H9 (cell line): ENCODE data around the gene PMAIP1. TPM values are rescaled to one million over a fixed set of nuclear protein-coding genes. Genes with fewer than 3 reads are reported as not detected.

Source experiments
- DNase-seq: peaks from one replicate; pipeline ENCODE4 v3.0.0-alpha.2; 2017
- H2AFZ ChIP-seq: one replicate; pipeline ENCODE4 v1.6.1; 2013; ENCODE audit warnings: mild to moderate bottlenecking, low read length, control low read depth, moderate library complexity
- H2AK5ac ChIP-seq: 2 replicates; pipeline ENCODE4 v1.6.1; 2013; ENCODE audit warnings: low read length, control low read depth, mixed read lengths; ENCODE audit not compliant: insufficient read length
- H2BK120ac ChIP-seq: one replicate; pipeline ENCODE4 v1.6.1; 2013; ENCODE audit warnings: low read depth, mild to moderate bottlenecking, low read length, control low read depth, inconsistent platforms; ENCODE audit not compliant: poor library complexity, severe bottlenecking
- H2BK12ac ChIP-seq: 2 replicates; pipeline ENCODE4 v1.6.1; 2013; ENCODE audit warnings: low read length, control low read depth, mixed read lengths, low read depth; ENCODE audit not compliant: insufficient read length
- H2BK15ac ChIP-seq: 2 replicates; pipeline ENCODE4 v1.6.1; 2013; ENCODE audit warnings: low read depth, low read length, control low read depth
- H2BK20ac ChIP-seq: one replicate; pipeline ENCODE4 v1.6.1; 2013; ENCODE audit warnings: low read depth, mild to moderate bottlenecking, low read length, control low read depth, inconsistent platforms; ENCODE audit not compliant: poor library complexity, severe bottlenecking
- H2BK5ac ChIP-seq: 2 replicates; pipeline ENCODE4 v1.6.1; 2013; ENCODE audit warnings: low read length, control low read depth, mixed read lengths; ENCODE audit not compliant: insufficient read length
- H3K14ac ChIP-seq: 2 replicates; pipeline ENCODE4 v1.6.1; 2013; ENCODE audit warnings: low read length, control low read depth; ENCODE audit not compliant: insufficient read depth
- H3K18ac ChIP-seq: 2 replicates; pipeline ENCODE4 v1.6.1; 2013; ENCODE audit warnings: low read depth, mild to moderate bottlenecking, mixed read lengths, low read length, control low read depth; ENCODE audit not compliant: insufficient read length
- H3K23ac ChIP-seq: 2 replicates; pipeline ENCODE4 v1.6.1; 2013; ENCODE audit warnings: low read length, control low read depth, mixed read lengths, low read depth; ENCODE audit not compliant: insufficient read length
- H3K23me2 ChIP-seq: 2 replicates; pipeline ENCODE4 v1.6.1; 2013; ENCODE audit warnings: low read depth, mild to moderate bottlenecking, mixed read lengths, low read length, control low read depth; ENCODE audit not compliant: insufficient read length, poor library complexity, severe bottlenecking
- H3K27ac ChIP-seq: 2 replicates; pipeline ENCODE4 v1.5.1; 2013; ENCODE audit warnings: low read length, control low read depth, mixed read lengths, low read depth; ENCODE audit not compliant: insufficient read length
- H3K27me3 ChIP-seq: 2 replicates; pipeline ENCODE4 v1.6.1; 2013; ENCODE audit warnings: low read length, control low read depth, inconsistent platforms; ENCODE audit not compliant: insufficient read depth
- H3K4ac ChIP-seq: 2 replicates; pipeline ENCODE4 v1.6.1; 2013; ENCODE audit warnings: low read depth, mild to moderate bottlenecking, control low read depth, inconsistent platforms, low read length, moderate library complexity
- H3K4me1 ChIP-seq: 2 replicates; pipeline ENCODE4 v1.6.1; 2013; ENCODE audit warnings: low read length, control low read depth, inconsistent platforms; ENCODE audit not compliant: insufficient read depth
- H3K4me2 ChIP-seq: 2 replicates; pipeline ENCODE4 v1.6.1; 2013; ENCODE audit warnings: low read length, control low read depth, mixed read lengths; ENCODE audit not compliant: insufficient read length, insufficient read depth
- H3K56ac ChIP-seq: 2 replicates; pipeline ENCODE4 v1.6.1; 2013; ENCODE audit warnings: low read depth, mild to moderate bottlenecking, mixed read lengths, low read length, control low read depth; ENCODE audit not compliant: insufficient read length
- H3K79me1 ChIP-seq: 2 replicates; pipeline ENCODE4 v1.6.1; 2013; ENCODE audit warnings: low read depth, mild to moderate bottlenecking, moderate library complexity, low read length, control low read depth, inconsistent platforms; ENCODE audit not compliant: insufficient read depth, poor library complexity, severe bottlenecking
- H3K79me2 ChIP-seq: 2 replicates; pipeline ENCODE4 v1.6.1; 2013; ENCODE audit warnings: low read length, control low read depth, inconsistent platforms; ENCODE audit not compliant: insufficient read depth
- H3K9ac ChIP-seq: 2 replicates; pipeline ENCODE4 v1.6.1; 2013; ENCODE audit warnings: low read length, control low read depth, mixed read lengths; ENCODE audit not compliant: insufficient read length; ENCODE audit errors: extremely low read depth
- H3K9me3 ChIP-seq: one replicate; pipeline ENCODE4 v1.6.1; 2013; ENCODE audit warnings: low read depth, low read length, inconsistent platforms; ENCODE audit not compliant: control insufficient read depth
- H3T11ph ChIP-seq: one replicate; pipeline ENCODE4 v1.6.1; 2013; ENCODE audit warnings: mild to moderate bottlenecking, low read length, control low read depth, inconsistent platforms
- H4K20me1 ChIP-seq: one replicate; pipeline ENCODE4 v1.6.1; 2013; ENCODE audit not compliant: control insufficient read depth, insufficient read length, insufficient read depth
- H4K5ac ChIP-seq: 2 replicates; pipeline ENCODE4 v1.6.1; 2013; ENCODE audit warnings: low read depth, mild to moderate bottlenecking, mixed read lengths, low read length, control low read depth; ENCODE audit not compliant: insufficient read length
- H4K8ac ChIP-seq: replicated peaks from 2 replicates; pipeline ENCODE4 v1.6.1; 2013; ENCODE audit warnings: low read length, control low read depth, mixed read lengths, low read depth; ENCODE audit not compliant: insufficient read length
- H4K91ac ChIP-seq: 2 replicates; pipeline ENCODE4 v1.6.1; 2013; ENCODE audit warnings: low read depth, mild to moderate bottlenecking, moderate library complexity, mixed read lengths, low read length, control low read depth; ENCODE audit not compliant: insufficient read length
- H3K27ac Mint-ChIP-seq, 3 experiments: 2 replicates in 2 of 3; 3 replicates in 1 of 3; pipeline ENCODE4 v1.8.0; 2020 to 2021; ENCODE audit warnings: mixed read lengths in 3 of 3, mild to moderate bottlenecking in 1 of 3, moderate library complexity in 1 of 3
- H3K27me3 Mint-ChIP-seq: 2 replicates; pipeline ENCODE4 v1.8.0; 2021; ENCODE audit warnings: low read depth, mild to moderate bottlenecking, moderate library complexity, mixed read lengths
- H3K36me3 Mint-ChIP-seq, 3 experiments: 2 replicates in 2 of 3; 3 replicates in 1 of 3; pipeline ENCODE4 v1.8.0; 2020 to 2021; ENCODE audit warnings: low read depth in 3 of 3, mixed read lengths in 3 of 3; ENCODE audit not compliant: insufficient read depth in 1 of 3
- H3K4me1 Mint-ChIP-seq, 2 experiments: 2 replicates each; pipeline ENCODE4 v1.8.0; 2020; ENCODE audit warnings: mixed read lengths in 2 of 2
- H3K4me3 Mint-ChIP-seq, 2 experiments: 2 replicates in 1 of 2; 3 replicates in 1 of 2; pipeline ENCODE4 v1.8.0; 2020 to 2021; ENCODE audit warnings: mild to moderate bottlenecking in 2 of 2, mixed read lengths in 2 of 2, moderate library complexity in 1 of 2
- H3K9me3 Mint-ChIP-seq, 2 experiments: 2 replicates in 1 of 2; 3 replicates in 1 of 2; pipeline ENCODE4 v1.8.0; 2020; ENCODE audit warnings: mild to moderate bottlenecking in 2 of 2, mixed read lengths in 2 of 2, moderate library complexity in 1 of 2
- CTCF ChIP-seq: fragments of 200-600 bp; sonication (generic); conservative IDR thresholded peaks from 3 replicates; pipeline ENCODE4 v1.8.0; 2021; ENCODE audit warnings: antibody characterized with exemption, mild to moderate bottlenecking
- WGBS: extraction: QIAGEN DNeasy Blood & Tissue Kit; methylation state at CpG from one replicate; pipeline ENCODE4 v1.1.7; 2013; ENCODE audit warnings: missing lambda C conversion rate, low lambda C conversion rate, mixed read lengths; ENCODE audit not compliant: insufficient read length; ENCODE audit errors: extremely low coverage; 5-methylcytosine and 5-hydroxymethylcytosine counted together
- total RNA-seq: library from RNA; stranded (reverse); gene quantifications from 2 replicates; pipeline ENCODE4 v1.2.1, GENCODE V29; 2021

Gene PMAIP1
- total RNA-seq, 1 experiment from 2014 or later: 152 TPM

GRCh38 chr18:59928201-59928600, 28.4 kb downstream of the PMAIP1 start:
- WGBS: no CpG with 5 or more reads among the region's 2 CpGs
- Histone ChIP-seq H4K20me1 (no peaks in the 10 kb centered on the region), H3K23me2 (no peaks in the 10 kb centered on the region), H3K9me3 (no peaks in the 10 kb centered on the region), H3K18ac (no peak overlapping the region), H3T11ph (no peak overlapping the region), H3K4me1 (no peaks in the 10 kb centered on the region), H3K23ac (no peak overlapping the region), H3K79me1 (no peaks in the 10 kb centered on the region), H2BK120ac (no peak overlapping the region), H3K27ac (no peak overlapping the region), H2AFZ (no peak overlapping the region), H2BK20ac (no peak overlapping the region), H2AK5ac (no peak overlapping the region), H3K14ac (no peak overlapping the region), H3K56ac (no peak overlapping the region), H3K4ac (no peak overlapping the region), H2BK5ac (no peak overlapping the region), H4K91ac (no peak overlapping the region), H3K79me2 (no peaks in the 10 kb centered on the region), H3K27me3 (no peaks in the 10 kb centered on the region; the same call in 1 of the 2 replicates), H3K4me2 (no peak overlapping the region), H4K8ac (no peak overlapping the region), H2BK15ac (no peak overlapping the region), H2BK12ac (no peak overlapping the region), H3K9ac (no peak overlapping the region), H4K5ac (no peak overlapping the region)
- Mint-ChIP-seq H3K27ac (no peak overlapping the region; a peak in 1 of 7 replicates), H3K36me3 (no peaks in the 10 kb centered on the region), H3K9me3 (no peaks in the 10 kb centered on the region), H3K4me3 (no peak overlapping the region), H3K27me3 (no peaks in the 10 kb centered on the region), H3K4me1 (no peaks in the 10 kb centered on the region)
- DNase-seq: no peak
- no peak for TF ChIP-seq CTCF
